Neural crest cell (in vitro differentiated cells): ENCODE results near the gene CCDC190. TPM values are rescaled to one million over a fixed set of nuclear protein-coding genes. Genes with fewer than 3 reads are reported as not detected.
"Not testable (repeated sequence)": the region's sequence is repeated elsewhere in the genome, so short reads cannot be mapped to it uniquely, and the experiment has no call there.

ENCODE experiments used
- DNase-seq: peaks from one replicate; pipeline ENCODE4 v3.0.0; 2021; ENCODE audit warnings: low read depth, mixed read lengths, low spot score
- H3K27ac Mint-ChIP-seq: one replicate; pipeline ENCODE4 v1.8.0; 2021; ENCODE audit warnings: mild to moderate bottlenecking, mixed read lengths; ENCODE audit not compliant: unreplicated experiment
- H3K27me3 Mint-ChIP-seq: 2 replicates; pipeline ENCODE4 v1.8.0; 2021; ENCODE audit warnings: low read depth, mild to moderate bottlenecking, mixed read lengths
- H3K36me3 Mint-ChIP-seq: 2 replicates; pipeline ENCODE4 v1.8.0; 2021; ENCODE audit warnings: low read depth, mild to moderate bottlenecking, mixed read lengths
- H3K4me1 Mint-ChIP-seq: 2 replicates; pipeline ENCODE4 v1.8.0; 2021; ENCODE audit warnings: mixed read lengths
- H3K4me3 Mint-ChIP-seq: one replicate; pipeline ENCODE4 v1.8.0; 2021; ENCODE audit warnings: mild to moderate bottlenecking, mixed read lengths
- H3K9me3 Mint-ChIP-seq: 2 replicates; pipeline ENCODE4 v1.8.0; 2021; ENCODE audit warnings: mixed read lengths
- CTCF ChIP-seq: fragments of 200-600 bp; sonication (generic); conservative IDR thresholded peaks from 2 replicates; pipeline ENCODE4 v1.5.0; 2021; ENCODE audit warnings: antibody characterized with exemption, mild to moderate bottlenecking
- total RNA-seq: library from RNA; stranded (reverse); gene quantifications from 2 replicates; pipeline ENCODE4 v1.2.1, GENCODE V29; 2021

Gene CCDC190
- total RNA-seq, 1 donor from 2014 or later = not detected

GRCh38 chr1:162878000-162878596, 17.1 kb upstream of the CCDC190 start:
- peak; percentile 79 for TF ChIP-seq CTCF
- H3K27ac Mint-ChIP-seq = no peak overlapping the region
- H3K27me3 Mint-ChIP-seq = peaks cover 17% of the 10 kb centered on the region
- DNase-seq = peak; percentile 51
- H3K4me1 Mint-ChIP-seq = no peaks in the 10 kb centered on the region
- H3K36me3 Mint-ChIP-seq = peaks cover under 1% of the 10 kb centered on the region
- H3K9me3 Mint-ChIP-seq = peaks cover under 1% of the 10 kb centered on the region
- no peak overlapping the region for H3K4me3 Mint-ChIP-seq

- H3K27ac Mint-ChIP-seq = no peak overlapping the region
- TF ChIP-seq CTCF = no peak
- DNase-seq = no peak
- H3K9me3 Mint-ChIP-seq = peaks cover 3% of the 10 kb centered on the region
- no peaks in the 10 kb centered on the region for H3K4me1 Mint-ChIP-seq
- H3K27me3 Mint-ChIP-seq = peaks cover 19% of the 10 kb centered on the region
- H3K36me3 Mint-ChIP-seq = peaks cover 3% of the 10 kb centered on the region
- H3K4me3 Mint-ChIP-seq = no peak overlapping the region
These were observed 16.4 kb upstream of the CCDC190 start for GRCh38 chr1:162877412-162877811.

GRCh38 chr1:162876751-162877150, 15.8 kb upstream of the CCDC190 start:
- H3K4me3 Mint-ChIP-seq = no peak overlapping the region
- no peak overlapping the region for H3K27ac Mint-ChIP-seq
- TF ChIP-seq CTCF = no peak
- H3K27me3 Mint-ChIP-seq = peaks cover 21% of the 10 kb centered on the region
- peaks cover 6% of the 10 kb centered on the region for H3K9me3 Mint-ChIP-seq
- H3K36me3 Mint-ChIP-seq = peaks cover 5% of the 10 kb centered on the region
- no peaks in the 10 kb centered on the region for H3K4me1 Mint-ChIP-seq
- DNase-seq = no peak

GRCh38 chr1:162873671-162874666, 13.0 kb upstream of the CCDC190 start:
- DNase-seq = no peak
- Mint-ChIP-seq H3K27me3 (peaks cover 26% of the 10 kb centered on the region), H3K9me3 (peaks cover 20% of the 10 kb centered on the region), H3K4me1 (no peaks in the 10 kb centered on the region), H3K4me3 (no peak overlapping the region), H3K27ac (no peak overlapping the region), H3K36me3 (peaks cover 12% of the 10 kb centered on the region)
- TF ChIP-seq CTCF = no peak

- Mint-ChIP-seq H3K4me1 (no peaks in the 10 kb centered on the region), H3K4me3 (no peak overlapping the region), H3K36me3 (peaks cover 12% of the 10 kb centered on the region), H3K27ac (no peak overlapping the region), H3K9me3 (peaks cover 20% of the 10 kb centered on the region), H3K27me3 (peaks cover 24% of the 10 kb centered on the region)
- no peak for TF ChIP-seq CTCF
- DNase-seq = no peak
These were observed 12.0 kb upstream of the CCDC190 start for GRCh38 chr1:162872981-162873380.

GRCh38 chr1:162871417-162871816, 10.4 kb upstream of the CCDC190 start:
- H3K27me3 Mint-ChIP-seq = peaks cover 22% of the 10 kb centered on the region
- not testable (repeated sequence) for H3K27ac Mint-ChIP-seq, H3K4me1 Mint-ChIP-seq, H3K4me3 Mint-ChIP-seq, DNase-seq
- peaks cover 12% of the 10 kb centered on the region for H3K36me3 Mint-ChIP-seq
- peaks cover 20% of the 10 kb centered on the region for H3K9me3 Mint-ChIP-seq
